Activated CD8-positive, alpha-beta memory T cell treated with anti-CD3 and anti-CD28 coated beads for 48 hours (primary cell): ENCODE data around the gene TMEM89.

ENCODE experiments used
- DNase-seq, 3 experiments: peaks; one replicate each; pipeline ENCODE4 v3.0.0-alpha.2; 2020; ENCODE audit warnings: low read depth in 2 of 3, low spot score in 2 of 3

The TMEM89 gene

GRCh38 chr3:48591886-48592518 lies 29.6 kb downstream of the TMEM89 start:
- DNase-seq: no peak

GRCh38 chr3:48591436-48591835 lies 30.1 kb downstream of the TMEM89 start:
- DNase-seq: no peak

- DNase-seq: no peak
These were observed 33.3 kb downstream of the TMEM89 start for GRCh38 chr3:48588230-48588629.

- DNase-seq: no peak
These were observed 33.9 kb downstream of the TMEM89 start for GRCh38 chr3:48587686-48588085.

- DNase-seq: no peak
These were observed 36.2 kb downstream of the TMEM89 start for GRCh38 chr3:48585411-48585810.

- no peak for DNase-seq
These were observed 36.7 kb downstream of the TMEM89 start for GRCh38 chr3:48584836-48585235.

GRCh38 chr3:48581621-48582481 lies 39.7 kb downstream of the TMEM89 start:
- DNase-seq: no peak

- no peak for DNase-seq
These were observed 44.9 kb downstream of the TMEM89 start for GRCh38 chr3:48576647-48577046.

GRCh38 chr3:48575366-48575765 lies 46.2 kb downstream of the TMEM89 start:
- no peak for DNase-seq

GRCh38 chr3:48573973-48574585 lies 47.5 kb downstream of the TMEM89 start:
- no peak for DNase-seq

- no peak for DNase-seq
These were observed 49.1 kb downstream of the TMEM89 start for GRCh38 chr3:48572517-48572916.

GRCh38 chr3:48571938-48572337 lies 49.6 kb downstream of the TMEM89 start:
- no peak for DNase-seq
